Colonic mucosa (tissue), 4 donors: ENCODE measurements around the gene TOGARAM1. TPM values are rescaled to one million over a fixed set of nuclear protein-coding genes. Genes with fewer than 3 reads are reported as not detected.

Experiments
- DNase-seq: peaks from one replicate; pipeline ENCODE4 v3.0.0-alpha.2; 2020
- H3K27ac ChIP-seq: fragments of 200-600 bp; one replicate; pipeline ENCODE4 v1.8.0; 2021
- H3K27me3 ChIP-seq: fragments of 200-600 bp; one replicate; pipeline ENCODE4 v1.8.0; 2021
- H3K36me3 ChIP-seq: fragments of 200-600 bp; one replicate; pipeline ENCODE4 v1.8.0; 2021
- H3K4me1 ChIP-seq: fragments of 200-600 bp; one replicate; pipeline ENCODE4 v1.8.0; 2021; ENCODE audit warnings: mild to moderate bottlenecking
- H3K4me3 ChIP-seq: fragments of 200-600 bp; one replicate; pipeline ENCODE4 v1.8.0; 2021
- H3K9ac ChIP-seq, 2 donors: one replicate each; pipeline ENCODE4 v1.7.0; 2013; ENCODE audit warnings: control low read depth in 2 of 2, low read depth in 2 of 2, low read length in 2 of 2
- H3K9me3 ChIP-seq: fragments of 200-600 bp; one replicate; pipeline ENCODE4 v1.8.0; 2021
- CTCF ChIP-seq: fragments of 200-600 bp; IDR thresholded peaks from one replicate; pipeline ENCODE4 v1.8.0; 2022; ENCODE audit warnings: antibody characterized with exemption, mild to moderate bottlenecking
- intact Hi-C: fragments of 100-400 bp; cut with DNase I; formaldehyde crosslinking; loops from one replicate; pipeline ENCODE4 v1.14.1; 2022
- total RNA-seq, 2 donors: library from RNA; stranded (reverse); fragmentation: NEBNext Ultra II Directional in 1 of 2; extraction: Animal tissue kit (Norgen Biotek cat#: 25700) in 1 of 2; gene quantifications; one replicate each; pipeline ENCODE4 v1.2.1, GENCODE V29; 2021
- donor health status: healthy.
- donor health status: DM: no; HTN: no; CAD: no.
- donor health status: DM: no; HTN: no; CAD: no.

Gene TOGARAM1
- total RNA-seq, 2 donors from 2014 or later = 8.8 to 10.7 TPM

- Histone ChIP-seq H3K4me3 (no peak overlapping the region), H3K27ac (no peak overlapping the region), H3K9ac (no peak overlapping the region), H3K9me3 (no peaks in the 10 kb centered on the region), H3K27me3 (no peaks in the 10 kb centered on the region), H3K36me3 (no peaks in the 10 kb centered on the region), H3K4me1 (peaks cover 5% of the 10 kb centered on the region)
- DNase-seq = no peak
- no peak for TF ChIP-seq CTCF
- intact Hi-C loops = no loop called here
Observed at GRCh38 chr14:44971459-44971858, 9.5 kb downstream of the TOGARAM1 start.

GRCh38 chr14:44979273-44979672 is 17.3 kb downstream of the TOGARAM1 start:
- H3K9ac ChIP-seq = no peak overlapping the region
- H3K4me3 ChIP-seq = no peak overlapping the region
- no peak overlapping the region for H3K27ac ChIP-seq
- H3K27me3 ChIP-seq = no peaks in the 10 kb centered on the region
- TF ChIP-seq CTCF = no peak
- intact Hi-C loops = no loop called here
- H3K4me1 ChIP-seq = no peaks in the 10 kb centered on the region
- no peak for DNase-seq
- no peaks in the 10 kb centered on the region for H3K9me3 ChIP-seq
- H3K36me3 ChIP-seq = no peaks in the 10 kb centered on the region

GRCh38 chr14:44979740-44980356 is 17.9 kb downstream of the TOGARAM1 start:
- no peaks in the 10 kb centered on the region for H3K36me3 ChIP-seq
- intact Hi-C loops = no loop called here
- DNase-seq = no peak
- H3K27me3 ChIP-seq = no peaks in the 10 kb centered on the region
- H3K4me3 ChIP-seq = no peak overlapping the region
- H3K9ac ChIP-seq = no peak overlapping the region
- H3K4me1 ChIP-seq = no peaks in the 10 kb centered on the region
- no peaks in the 10 kb centered on the region for H3K9me3 ChIP-seq
- no peak for TF ChIP-seq CTCF
- H3K27ac ChIP-seq = no peak overlapping the region

GRCh38 chr14:44981198-44981597 is 19.2 kb downstream of the TOGARAM1 start:
- Histone ChIP-seq H3K4me1 (no peaks in the 10 kb centered on the region), H3K27ac (no peak overlapping the region), H3K4me3 (no peak overlapping the region), H3K27me3 (no peaks in the 10 kb centered on the region), H3K9ac (no peak overlapping the region), H3K36me3 (no peaks in the 10 kb centered on the region), H3K9me3 (no peaks in the 10 kb centered on the region)
- intact Hi-C loops = no loop called here
- no peak for DNase-seq
- no peak for TF ChIP-seq CTCF

- H3K27me3 ChIP-seq = no peaks in the 10 kb centered on the region
- H3K36me3 ChIP-seq = no peaks in the 10 kb centered on the region
- intact Hi-C loops = no loop called here
- H3K9ac ChIP-seq = no peak overlapping the region
- H3K9me3 ChIP-seq = no peaks in the 10 kb centered on the region
- no peak overlapping the region for H3K27ac ChIP-seq
- TF ChIP-seq CTCF = no peak
- no peak for DNase-seq
- no peaks in the 10 kb centered on the region for H3K4me1 ChIP-seq
- H3K4me3 ChIP-seq = no peak overlapping the region
Observed at GRCh38 chr14:44982594-44982993, 20.6 kb downstream of the TOGARAM1 start.
